GM12878 (cell line): Measurements from ENCODE around the gene ANKRD50.

ENCODE experiments used
- FOS ChIP-seq: IDR thresholded peaks from 3 replicates; pipeline ENCODE4 v1.6.1; 2011; ENCODE audit warnings: borderline replicate concordance; ENCODE audit not compliant: insufficient read length; ENCODE audit errors: extremely low read depth
- MEF2A ChIP-seq: IDR thresholded peaks from 2 replicates; pipeline ENCODE4 v1.6.1; 2011; ENCODE audit warnings: low read depth, mild to moderate bottlenecking, low read length, moderate library complexity; ENCODE audit not compliant: insufficient read depth
- POLR2A ChIP-seq: IDR thresholded peaks from 2 replicates; pipeline ENCODE4 v1.6.1; 2011; ENCODE audit warnings: low read depth, mild to moderate bottlenecking, low read length
- SREBF2 ChIP-seq: IDR thresholded peaks from 2 replicates; pipeline ENCODE4 v1.6.1; 2012; ENCODE audit warnings: mild to moderate bottlenecking, low read length
- ZNF384 ChIP-seq: IDR thresholded peaks from 2 replicates; pipeline ENCODE4 v1.6.1; 2012; ENCODE audit warnings: low read depth, mild to moderate bottlenecking, low read length, improper control_type of control experiment, borderline replicate concordance
- TF ChIP-seq, protein P1 (sequence below), 3 experiments: IDR thresholded peaks in 2 of 3; conservative IDR thresholded peaks in 1 of 3; 2 replicates each; pipeline ENCODE4 v1.5.1; 2011; ENCODE audit warnings: low read depth in 3 of 3, low read length in 3 of 3, mild to moderate bottlenecking in 3 of 3, control low read depth in 2 of 3, moderate library complexity in 2 of 3, inconsistent platforms in 1 of 3, mixed read lengths in 1 of 3; ENCODE audit not compliant: control insufficient read depth in 2 of 3, insufficient read depth in 1 of 3; ENCODE audit errors: extremely low read depth in 1 of 3
- TF ChIP-seq, protein P2 (sequence below): fragments of 450-650 bp; IDR thresholded peaks from 2 replicates; pipeline ENCODE4 v1.6.1; 2017; ENCODE audit warnings: borderline replicate concordance

GRCh38 chr4:124708517-124709300, 3.8 kb downstream of the ANKRD50 start:
- TF ChIP-seq ZNF384: no peak
- TF ChIP-seq FOS: no peak
- TF ChIP-seq, protein P1, sequence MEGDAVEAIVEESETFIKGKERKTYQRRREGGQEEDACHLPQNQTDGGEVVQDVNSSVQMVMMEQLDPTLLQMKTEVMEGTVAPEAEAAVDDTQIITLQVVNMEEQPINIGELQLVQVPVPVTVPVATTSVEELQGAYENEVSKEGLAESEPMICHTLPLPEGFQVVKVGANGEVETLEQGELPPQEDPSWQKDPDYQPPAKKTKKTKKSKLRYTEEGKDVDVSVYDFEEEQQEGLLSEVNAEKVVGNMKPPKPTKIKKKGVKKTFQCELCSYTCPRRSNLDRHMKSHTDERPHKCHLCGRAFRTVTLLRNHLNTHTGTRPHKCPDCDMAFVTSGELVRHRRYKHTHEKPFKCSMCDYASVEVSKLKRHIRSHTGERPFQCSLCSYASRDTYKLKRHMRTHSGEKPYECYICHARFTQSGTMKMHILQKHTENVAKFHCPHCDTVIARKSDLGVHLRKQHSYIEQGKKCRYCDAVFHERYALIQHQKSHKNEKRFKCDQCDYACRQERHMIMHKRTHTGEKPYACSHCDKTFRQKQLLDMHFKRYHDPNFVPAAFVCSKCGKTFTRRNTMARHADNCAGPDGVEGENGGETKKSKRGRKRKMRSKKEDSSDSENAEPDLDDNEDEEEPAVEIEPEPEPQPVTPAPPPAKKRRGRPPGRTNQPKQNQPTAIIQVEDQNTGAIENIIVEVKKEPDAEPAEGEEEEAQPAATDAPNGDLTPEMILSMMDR (IDR thresholded peaks at IDR 0.05 in 2 of 3, conservative IDR thresholded peaks at IDR 0.05 in 1 of 3; ENCODE audit: control insufficient read depth in 2 of 3, extremely low read depth in 1 of 3, insufficient read depth in 1 of 3, low read depth in 3 of 3, low read length in 3 of 3): no peak
- TF ChIP-seq MEF2A: no peak
- TF ChIP-seq, protein P2, sequence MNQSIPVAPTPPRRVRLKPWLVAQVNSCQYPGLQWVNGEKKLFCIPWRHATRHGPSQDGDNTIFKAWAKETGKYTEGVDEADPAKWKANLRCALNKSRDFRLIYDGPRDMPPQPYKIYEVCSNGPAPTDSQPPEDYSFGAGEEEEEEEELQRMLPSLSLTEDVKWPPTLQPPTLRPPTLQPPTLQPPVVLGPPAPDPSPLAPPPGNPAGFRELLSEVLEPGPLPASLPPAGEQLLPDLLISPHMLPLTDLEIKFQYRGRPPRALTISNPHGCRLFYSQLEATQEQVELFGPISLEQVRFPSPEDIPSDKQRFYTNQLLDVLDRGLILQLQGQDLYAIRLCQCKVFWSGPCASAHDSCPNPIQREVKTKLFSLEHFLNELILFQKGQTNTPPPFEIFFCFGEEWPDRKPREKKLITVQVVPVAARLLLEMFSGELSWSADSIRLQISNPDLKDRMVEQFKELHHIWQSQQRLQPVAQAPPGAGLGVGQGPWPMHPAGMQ: no peak
- TF ChIP-seq SREBF2: no peak
- no peak for TF ChIP-seq POLR2A
